Measurements from ENCODE around the gene ZIK1.
A peak's percentile ranks its signal among the peaks of the same experiment; 100 is the strongest.

The ZIK1 gene

GRCh38 chr19:57611113-57611512 is 27.2 kb downstream of the ZIK1 start:
- DNase-seq (ENCODE audit: low read depth in 2 of 2): no peak

DNA sequence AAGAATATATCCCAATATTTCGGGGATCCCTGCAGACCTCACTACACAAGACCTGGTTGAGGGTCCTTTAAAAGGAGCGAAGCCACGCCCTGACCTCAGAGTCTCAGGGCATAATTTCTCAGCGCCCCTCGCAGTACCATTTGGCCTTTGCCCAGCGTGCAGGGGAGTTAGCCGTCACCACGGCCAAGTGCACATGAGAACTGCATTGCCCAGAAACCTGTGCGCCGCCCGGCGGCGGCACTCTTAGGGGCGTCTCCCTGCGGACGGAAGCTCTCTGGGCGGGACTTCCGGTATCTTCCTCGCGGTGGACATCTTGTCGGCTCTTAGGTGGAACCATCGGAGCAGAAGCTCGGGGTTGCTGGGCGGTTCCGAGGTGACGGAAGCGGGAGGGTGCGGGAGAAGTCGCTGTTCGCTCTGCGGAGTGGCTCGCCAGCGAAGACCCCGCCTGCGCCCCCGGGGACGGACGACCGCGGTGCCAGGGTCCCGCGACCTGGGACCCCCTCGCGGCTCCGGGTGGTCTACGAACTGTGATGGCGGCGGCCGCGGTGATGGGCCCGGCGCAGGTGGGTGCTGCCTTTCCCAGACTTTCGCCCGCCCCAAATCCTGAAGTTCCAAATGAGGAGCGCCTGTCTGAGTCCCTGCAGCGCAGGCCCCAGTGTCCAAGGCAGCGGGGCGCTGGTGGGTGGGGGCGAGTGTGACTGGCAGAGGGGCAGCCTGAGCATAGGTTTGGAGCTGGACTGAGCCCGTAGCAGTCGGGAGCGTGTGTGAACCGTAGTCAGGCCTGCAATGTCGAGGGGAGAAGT is 30.2 kb downstream of the ZIK1 start, which contains the start of gene ZNF134:
TSS of gene ZNF134 (plus strand) at position 302 of the 803 bp plus-strand sequence. CDS start 5,227 bp downstream, outside the sequence.
- peak; percentile 75 to 79 for DNase-seq (ENCODE audit: low read depth in 2 of 2)

DNA sequence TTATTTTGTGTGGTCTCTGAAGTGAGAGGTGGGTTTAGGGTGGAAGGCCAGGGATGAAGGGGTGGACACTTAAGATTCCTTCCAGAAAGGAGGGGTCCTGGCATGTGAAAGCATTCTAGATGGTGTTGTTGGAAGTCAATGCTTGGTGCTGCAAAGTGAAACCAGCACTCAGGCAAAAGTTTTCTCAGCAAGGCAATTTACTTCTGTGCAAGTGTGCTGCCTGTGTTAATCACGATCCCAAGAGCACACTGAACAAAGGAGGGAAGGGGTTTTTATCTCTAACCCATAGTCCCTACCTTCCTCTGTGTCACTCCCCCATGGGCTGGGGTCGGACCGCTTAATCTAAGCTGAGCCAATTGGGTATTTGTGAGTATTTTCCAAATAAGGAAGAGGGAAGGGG is 31.4 kb downstream of the ZIK1 start:
- no peak for DNase-seq (ENCODE audit: low read depth in 2 of 2)

GRCh38 chr19:57620673-57621348 is 36.9 kb downstream of the ZIK1 start:
- DNase-seq (ENCODE audit: low read depth in 2 of 2): no peak

- DNase-seq (ENCODE audit: low read depth in 2 of 2): no peak
These were observed 39.1 kb downstream of the ZIK1 start for GRCh38 chr19:57623091-57623490.

GRCh38 chr19:57632987-57633831 is 49.3 kb downstream of the ZIK1 start, which contains the start of gene ZNF211:
ZNF211 (plus strand) TSS chr19:57633168; CDS start chr19:57633347, 179 bp downstream.
- peak; percentile 75 to 79 for DNase-seq (ENCODE audit: low read depth in 2 of 2)

- DNase-seq (ENCODE audit: low read depth in 2 of 2): no peak
These were observed 49.8 kb downstream of the ZIK1 start for GRCh38 chr19:57633832-57634131.

DNA sequence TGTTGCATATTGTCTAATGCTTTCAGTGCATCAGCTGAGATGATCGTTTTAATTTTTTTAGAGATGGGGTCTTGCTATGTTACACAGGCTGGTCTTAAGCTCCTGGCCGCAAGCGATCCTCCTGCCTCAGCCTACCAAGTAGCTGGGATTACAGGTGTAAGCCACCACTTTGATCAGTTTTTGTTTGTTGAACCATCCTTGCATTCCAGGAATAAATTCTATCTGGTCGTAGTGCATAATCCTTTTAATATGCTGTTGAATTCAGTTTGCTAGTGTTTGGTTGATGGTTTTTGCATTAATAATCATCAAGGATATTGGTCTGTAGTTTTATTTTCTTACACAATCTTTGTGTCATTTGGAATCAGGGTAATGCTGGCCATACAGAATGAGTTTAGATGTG is 53.4 kb downstream of the ZIK1 start:
- no peak for DNase-seq (ENCODE audit: low read depth in 2 of 2)

DNA sequence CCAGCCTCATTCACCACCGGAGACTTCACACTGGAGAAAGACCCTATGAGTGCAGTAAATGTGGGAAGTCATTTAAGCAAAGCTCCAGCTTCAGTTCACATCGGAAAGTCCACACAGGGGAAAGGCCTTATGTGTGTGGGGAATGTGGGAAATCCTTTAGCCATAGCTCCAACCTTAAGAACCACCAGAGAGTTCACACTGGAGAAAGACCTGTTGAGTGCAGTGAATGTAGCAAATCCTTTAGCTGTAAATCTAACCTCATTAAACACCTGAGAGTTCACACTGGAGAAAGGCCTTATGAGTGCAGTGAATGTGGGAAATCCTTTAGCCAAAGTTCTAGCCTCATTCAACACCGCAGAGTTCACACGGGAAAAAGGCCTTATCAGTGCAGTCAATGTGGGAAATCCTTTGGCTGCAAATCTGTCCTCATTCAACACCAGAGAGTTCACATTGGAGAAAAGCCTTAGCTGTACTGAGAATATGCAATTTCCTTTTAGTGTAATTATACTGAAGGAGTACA is 57.8 kb downstream of the ZIK1 start:
- DNase-seq (ENCODE audit: low read depth in 2 of 2): no peak

DNA sequence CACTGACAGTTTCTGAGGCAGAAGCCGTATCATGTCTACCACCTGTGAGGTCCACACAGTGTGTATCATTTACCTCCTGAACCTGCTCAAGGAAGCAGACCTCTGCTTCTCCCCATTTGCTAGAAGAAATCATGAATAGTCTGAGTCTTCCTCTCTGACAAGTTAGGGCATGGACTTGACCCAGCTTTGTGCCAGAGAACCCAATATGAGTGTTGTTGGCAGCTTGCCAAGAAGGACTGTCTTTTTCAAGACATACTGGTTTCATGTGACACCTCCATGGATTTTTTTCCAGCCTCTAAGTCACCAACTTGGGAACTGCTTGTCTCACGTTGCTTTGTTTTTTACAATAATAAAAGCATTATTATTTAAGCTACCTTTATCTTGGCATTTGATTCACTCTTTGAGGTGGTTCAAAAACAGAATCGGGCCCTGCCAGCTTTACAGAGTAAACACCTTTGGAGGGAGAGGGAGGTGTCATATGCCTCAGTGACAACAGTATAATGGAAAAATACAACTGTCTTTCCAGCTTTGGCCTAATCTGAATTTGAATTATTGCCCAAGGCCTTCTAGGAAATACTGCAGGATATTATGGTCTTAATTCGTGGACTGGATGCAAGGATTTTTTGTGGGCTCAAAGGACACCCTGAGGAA is 58.6 kb downstream of the ZIK1 start:
- DNase-seq (ENCODE audit: low read depth in 2 of 2): no peak

Data from activated CD4-positive, alpha-beta T cell treated with anti-CD3 and anti-CD28 coated beads for 24 hours (primary cell).